NCI-H1694 (cell line): ENCODE results near the gene SMC5.
"Not testable (repeated sequence)": the region's sequence is repeated elsewhere in the genome, so short reads cannot be mapped to it uniquely, and the experiment has no call there.

ENCODE experiments used
- DNase-seq: peaks from one replicate; lab custom pipeline; 2025; lab: John Stamatoyannopoulos, UW

SMC5 gene

DNA sequence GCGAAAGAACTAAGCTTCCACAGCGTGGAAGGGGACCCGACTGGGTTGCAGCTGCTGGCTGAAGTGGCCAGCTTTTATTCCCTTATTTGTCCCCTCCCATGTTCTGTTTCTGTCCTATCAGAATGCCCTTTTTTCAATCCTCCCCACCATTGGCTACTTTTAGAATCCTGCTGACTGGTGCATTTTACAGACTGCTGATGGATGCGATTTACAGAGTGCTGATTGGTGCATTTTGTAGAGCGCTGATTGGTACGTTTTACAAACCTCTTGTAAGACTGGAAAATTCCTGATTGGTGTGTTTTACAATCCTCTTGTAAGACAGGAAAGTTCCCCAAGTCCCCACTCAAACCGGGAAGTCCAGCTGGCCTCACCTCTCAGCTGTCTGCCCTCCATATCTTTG lies 105.0 kb downstream of the SMC5 start:
- no peak for DNase-seq

DNA sequence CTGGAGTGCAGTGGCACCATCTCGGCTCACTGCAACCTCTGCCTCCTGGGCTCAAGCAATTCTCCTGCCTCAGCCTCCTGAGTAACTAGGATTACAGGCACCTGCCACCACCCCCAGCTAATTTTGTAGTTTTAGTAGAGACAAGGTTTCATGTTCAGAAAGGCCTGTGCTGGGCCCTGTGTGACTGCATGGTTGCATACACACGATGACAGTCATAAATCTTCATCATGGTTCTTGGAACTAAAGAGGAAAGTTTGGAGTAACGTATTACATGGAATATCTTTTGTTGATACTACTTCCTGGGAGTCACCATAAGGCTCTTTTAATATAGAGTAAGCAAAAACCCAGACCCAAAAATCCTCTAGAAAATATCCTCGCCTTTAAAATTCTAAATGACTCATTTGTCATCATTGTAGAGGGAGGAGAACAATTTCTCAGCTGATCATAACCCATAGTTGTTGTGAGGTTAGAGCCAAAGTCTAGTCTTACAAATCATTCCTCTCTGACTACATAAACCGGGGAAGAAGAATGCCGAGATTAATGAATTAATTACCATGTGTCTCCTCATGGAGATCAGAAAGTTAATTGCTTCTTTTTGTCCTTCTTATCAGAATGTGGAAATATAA lies 108.6 kb downstream of the SMC5 start:
- DNase-seq = no peak

DNA sequence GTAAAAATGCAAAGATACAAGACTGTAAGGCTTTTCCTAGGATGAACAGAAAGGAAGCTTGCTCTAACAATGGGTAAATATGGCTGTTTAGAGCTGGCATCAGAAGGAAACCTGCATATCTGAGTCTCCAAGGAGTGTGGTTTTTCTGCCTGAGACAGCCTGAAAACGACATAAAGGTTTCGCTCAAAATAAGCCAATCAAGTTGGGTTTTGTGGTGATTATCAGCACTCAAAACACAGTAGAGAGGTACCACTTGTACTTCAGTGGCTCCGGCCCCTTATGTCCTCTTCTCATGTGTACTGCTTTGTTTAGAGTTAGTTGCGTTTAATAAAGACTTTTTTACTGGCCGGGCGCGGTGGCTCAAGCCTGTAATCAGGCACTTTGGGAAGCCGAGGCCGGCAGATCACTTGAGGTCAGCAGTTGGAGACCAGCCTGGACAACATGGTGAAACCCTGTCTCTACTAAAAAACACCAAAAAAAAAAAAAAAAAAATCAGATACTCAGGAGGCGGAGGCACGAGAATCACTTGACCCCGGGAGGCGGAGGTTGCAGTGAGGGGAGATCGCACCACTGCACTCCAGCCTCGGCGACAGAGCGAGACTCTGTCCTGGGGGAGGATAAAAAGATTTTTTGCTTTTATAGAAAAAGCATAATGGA lies 116.3 kb downstream of the SMC5 start:
- no peak for DNase-seq

DNA sequence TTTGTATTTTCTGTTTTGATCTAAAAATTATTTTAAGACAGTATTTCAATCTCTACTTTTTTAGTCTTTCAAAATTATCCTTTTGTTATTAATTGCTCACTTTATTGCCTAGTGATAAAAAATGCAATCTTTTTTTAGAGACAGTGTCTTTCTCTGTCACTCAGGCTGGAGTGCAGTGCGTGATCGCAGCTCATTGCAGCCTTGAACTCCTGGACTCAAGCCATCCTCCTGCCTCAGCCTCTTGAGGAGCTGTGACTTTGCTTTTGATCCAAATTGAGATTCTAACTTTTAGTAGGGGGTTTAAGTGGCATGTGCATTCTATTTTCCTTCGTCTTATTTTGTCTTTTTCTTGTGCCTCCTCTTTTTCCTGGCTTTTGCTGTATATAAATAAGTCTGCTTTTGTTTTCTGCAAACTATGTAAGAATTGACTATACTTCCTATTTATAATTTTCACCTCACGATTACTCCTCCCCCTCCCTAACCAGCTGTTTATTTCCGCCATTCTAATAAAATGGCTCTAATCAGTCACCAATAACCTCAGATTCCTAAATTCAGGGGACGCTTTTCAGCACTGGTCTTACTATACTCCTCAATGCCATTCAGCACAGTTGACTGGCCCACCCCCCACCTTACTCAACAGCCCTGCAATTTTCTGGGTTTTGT lies 123.4 kb downstream of the SMC5 start:
- DNase-seq = no peak

DNA sequence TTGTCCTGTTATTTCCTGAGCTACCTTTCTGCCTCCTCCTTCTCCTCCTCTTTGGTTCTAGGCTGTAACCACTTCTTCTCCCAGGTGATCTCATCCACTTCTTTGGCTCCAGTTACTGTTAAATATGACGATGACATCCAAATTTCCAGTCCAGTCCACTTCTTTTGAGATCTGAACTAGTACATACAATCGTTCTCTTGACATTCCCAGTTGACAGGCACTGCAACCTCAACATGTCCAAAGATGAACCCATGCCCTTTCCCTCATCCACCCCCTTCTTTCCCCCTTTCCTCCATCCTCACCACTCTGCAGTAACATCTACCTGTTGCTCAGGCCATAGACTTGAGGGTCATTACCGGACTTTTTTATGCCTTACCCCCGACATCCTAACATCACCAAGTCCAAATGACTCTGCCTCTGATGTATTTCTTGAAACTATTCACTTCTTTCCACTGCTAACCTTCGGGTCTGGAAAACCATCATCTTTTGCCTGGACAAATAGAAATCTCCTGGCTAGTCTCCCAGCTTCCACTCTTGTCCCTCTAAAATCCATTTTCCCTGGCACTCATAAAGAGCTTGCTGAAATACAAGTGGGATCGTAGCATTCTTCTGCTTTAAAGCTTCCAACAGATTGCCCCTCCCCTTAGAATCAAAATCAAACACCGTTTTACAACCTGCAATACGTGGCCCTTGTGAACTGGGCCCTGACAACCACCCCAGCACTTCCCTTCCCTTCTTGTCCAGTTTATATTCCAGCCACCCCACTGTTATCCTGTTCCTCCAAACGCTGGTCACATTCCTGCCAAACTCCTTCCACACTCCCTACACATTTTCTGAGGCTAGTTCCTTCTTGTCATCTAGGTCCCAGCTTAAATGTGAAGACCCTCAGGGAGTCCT lies 124.2 kb downstream of the SMC5 start:
- no peak for DNase-seq

DNA sequence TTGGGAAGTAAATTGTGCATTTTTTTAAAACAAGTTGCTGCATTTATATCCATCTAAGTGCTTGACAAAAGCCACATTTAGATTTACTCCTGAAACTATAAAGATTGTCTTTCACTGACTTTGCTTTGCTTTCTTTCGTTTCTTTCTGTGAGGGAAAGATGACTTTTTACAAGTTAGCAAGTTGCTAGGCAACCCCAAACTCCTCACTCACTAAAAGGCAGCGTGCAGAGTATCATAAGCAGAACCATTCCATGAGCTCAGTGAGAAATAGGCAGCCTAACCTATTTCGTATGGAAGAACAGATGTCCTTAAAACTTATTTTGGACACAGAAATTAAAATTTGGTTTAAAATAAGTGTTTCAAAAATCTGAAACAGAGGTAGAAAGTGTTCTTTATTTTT lies 126.6 kb downstream of the SMC5 start:
- DNase-seq = no peak

DNA sequence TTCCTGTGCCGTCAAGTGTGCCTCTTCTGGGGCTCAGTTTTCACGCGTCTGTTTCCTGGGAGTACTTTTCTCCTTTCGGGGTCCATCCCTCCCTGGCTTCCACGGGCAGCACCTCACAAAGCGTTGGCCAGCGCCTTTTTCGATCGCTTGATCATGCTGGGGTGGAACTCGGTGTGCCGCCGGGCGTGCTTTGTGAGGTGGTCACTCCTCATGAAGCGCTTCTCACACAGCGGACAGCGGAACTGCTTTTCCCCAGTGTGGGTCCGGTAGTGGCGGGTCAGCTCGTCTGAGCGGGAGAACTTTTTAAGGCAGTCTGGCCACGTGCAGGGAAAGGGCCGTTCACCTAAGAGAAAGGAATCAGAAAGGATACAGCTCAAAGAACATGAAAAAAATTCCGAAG lies 128.9 kb downstream of the SMC5 start:
- no peak for DNase-seq

DNA sequence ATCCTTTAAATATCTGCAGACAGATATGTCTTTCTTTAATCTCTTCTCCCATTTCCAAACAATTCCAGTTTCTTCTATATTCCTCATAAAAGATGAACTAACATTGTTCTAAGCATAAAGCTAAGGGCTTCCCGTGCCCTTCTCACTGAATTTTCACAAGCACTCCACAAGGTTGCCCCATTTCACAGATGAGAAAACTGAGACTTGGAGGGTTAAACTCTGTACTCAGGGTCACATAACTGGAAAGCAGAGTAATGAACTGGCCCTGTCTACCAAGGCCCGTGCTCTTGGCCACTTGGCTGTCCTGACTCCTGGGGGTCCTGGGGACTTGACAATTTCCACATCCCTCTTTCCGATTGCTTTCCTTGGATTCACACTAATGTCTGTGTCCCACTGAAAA lies 130.4 kb downstream of the SMC5 start:
- DNase-seq = no peak

DNA sequence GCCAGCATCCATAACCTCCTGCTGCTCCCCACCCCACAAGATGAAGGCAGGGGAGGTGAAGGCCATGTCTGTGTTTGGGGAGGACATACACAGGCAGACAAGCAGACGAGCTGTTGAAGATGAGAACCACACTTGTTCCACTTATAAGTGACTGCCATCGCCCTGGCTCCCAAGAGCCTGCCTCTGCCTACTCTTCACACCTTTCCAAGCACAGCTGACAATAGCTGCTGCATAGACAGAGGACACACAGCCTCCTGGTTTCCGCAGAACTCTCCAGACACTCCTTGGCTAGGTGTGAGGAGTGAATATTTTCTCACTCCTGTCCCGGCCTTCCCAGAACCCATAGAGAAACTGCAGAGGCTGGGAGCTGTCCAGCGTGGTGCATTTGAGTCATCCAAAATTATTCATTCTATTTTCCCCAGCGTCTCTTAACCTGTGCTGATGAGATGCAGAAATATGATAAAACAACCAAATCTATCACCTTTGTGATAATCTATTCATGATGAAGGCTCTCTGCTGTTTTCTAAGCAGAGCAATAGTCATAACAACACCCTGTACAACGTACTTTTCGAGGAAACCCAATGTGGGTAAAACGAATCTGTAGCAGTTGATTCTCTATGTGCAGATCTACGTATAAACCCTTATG lies 131.0 kb downstream of the SMC5 start:
- DNase-seq = no peak

DNA sequence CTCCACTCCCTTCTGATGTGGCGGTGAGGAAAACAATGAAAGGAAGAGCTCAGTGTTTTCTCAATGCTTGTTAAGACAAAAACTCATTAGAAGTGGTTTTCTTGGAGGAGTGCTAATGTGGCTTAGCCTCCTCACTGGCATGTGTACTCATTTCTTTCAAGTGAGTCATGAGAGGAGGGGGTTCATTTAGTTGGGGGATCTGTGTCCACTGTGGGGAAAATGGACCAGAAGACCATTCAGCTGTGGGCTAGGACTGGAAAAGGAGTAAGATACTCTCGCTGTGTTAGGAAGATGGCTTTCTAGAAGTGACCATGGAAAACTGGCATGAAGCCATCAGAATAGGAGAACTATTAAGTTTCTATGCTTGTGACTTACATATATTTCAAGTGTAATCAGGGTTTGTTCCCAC lies 132.2 kb downstream of the SMC5 start:
- no peak for DNase-seq

DNA sequence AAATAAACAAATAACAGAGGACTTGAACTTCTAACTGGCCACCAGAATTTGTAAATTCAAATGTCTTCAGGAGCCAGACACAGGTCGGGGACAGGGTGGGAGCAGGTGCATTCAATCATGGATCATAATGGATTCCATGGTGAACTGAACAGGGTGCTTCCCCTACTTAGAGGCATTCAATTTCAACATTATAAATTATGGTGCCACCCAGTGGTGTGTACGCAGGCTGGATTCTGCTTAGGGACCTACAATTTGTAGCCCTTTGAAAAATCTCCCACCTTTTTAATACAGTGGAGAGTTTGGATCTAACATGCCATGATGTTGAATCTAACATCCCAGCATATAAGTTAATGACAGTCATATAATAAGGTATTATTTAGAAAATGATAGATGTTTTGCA lies 133.4 kb downstream of the SMC5 start:
- DNase-seq = no peak

DNA sequence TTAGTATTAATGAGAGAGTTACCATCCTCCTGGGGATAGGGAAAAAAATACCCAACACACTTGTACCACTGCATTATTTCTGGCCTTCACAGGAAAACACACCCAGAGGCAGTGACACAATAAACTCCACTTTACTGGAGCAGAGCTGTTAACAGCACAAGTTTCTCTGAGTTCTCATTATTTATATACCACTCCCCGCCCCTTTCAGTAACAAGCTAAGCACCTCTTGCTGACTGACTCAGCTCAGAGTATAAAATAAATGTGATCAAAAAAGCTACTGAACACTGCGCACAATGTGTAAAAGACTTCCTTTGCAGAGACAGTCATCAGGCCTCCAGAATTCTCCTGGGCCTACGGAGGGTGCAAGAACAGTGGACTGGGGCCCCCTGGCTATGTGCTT lies 134.1 kb downstream of the SMC5 start:
- no peak for DNase-seq

DNA sequence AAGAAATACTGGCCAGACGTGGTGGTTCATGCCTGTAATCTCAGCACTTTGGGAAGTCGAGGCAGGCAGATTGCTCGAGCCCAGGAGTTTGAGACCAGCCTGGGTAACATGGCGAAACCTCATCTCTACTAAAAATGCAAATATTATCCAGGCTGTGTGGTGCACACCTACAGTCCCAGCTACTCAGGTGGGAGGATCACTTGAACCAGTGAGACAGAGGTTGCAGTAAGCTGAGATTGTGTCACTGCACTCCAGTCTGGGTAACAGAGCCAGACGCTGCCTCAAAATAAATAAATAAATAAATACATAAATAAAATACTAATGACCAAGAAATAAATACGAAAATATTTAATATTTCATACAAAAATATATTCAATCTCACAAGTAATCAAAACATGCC lies 136.9 kb downstream of the SMC5 start:
- DNase-seq = no peak

DNA sequence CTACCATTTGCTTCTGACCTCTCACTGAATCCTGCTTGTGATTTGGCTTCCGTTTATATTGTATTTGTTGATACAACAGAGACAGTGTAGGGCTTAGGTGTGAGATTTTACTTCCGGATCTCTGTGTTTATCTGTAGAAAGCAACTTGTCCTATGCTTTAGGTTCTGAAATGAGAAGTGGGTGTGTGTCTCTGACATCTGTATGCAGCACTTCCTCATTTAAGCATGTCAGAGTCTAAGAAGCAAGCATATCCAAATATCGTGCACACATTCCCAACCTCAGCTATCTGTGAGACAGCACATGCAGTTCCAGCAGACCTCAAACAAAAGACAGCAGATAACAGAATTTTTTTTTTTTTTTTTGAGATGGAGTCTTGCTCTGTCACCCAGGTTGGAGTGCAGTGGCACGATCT lies 139.4 kb downstream of the SMC5 start:
- DNase-seq = no peak

DNA sequence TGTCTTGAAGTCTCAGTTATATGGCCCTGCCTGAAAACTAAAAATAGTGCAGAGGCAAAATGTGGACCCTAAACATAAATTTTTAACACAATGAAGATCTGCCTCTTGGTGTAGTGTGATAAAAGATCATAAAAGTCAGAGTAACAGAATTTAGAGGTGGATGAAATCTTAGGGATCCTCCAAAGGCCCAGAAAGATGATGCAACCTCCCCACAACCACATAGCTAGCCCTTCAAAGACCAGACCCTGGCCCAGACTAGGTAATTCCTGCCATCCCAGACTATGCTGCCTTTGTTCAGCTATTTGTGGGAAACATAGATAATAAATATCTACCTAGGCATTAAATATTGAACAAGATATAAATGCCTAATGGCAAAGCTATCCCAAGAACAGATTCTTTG lies 140.4 kb downstream of the SMC5 start:
- DNase-seq = no peak

DNA sequence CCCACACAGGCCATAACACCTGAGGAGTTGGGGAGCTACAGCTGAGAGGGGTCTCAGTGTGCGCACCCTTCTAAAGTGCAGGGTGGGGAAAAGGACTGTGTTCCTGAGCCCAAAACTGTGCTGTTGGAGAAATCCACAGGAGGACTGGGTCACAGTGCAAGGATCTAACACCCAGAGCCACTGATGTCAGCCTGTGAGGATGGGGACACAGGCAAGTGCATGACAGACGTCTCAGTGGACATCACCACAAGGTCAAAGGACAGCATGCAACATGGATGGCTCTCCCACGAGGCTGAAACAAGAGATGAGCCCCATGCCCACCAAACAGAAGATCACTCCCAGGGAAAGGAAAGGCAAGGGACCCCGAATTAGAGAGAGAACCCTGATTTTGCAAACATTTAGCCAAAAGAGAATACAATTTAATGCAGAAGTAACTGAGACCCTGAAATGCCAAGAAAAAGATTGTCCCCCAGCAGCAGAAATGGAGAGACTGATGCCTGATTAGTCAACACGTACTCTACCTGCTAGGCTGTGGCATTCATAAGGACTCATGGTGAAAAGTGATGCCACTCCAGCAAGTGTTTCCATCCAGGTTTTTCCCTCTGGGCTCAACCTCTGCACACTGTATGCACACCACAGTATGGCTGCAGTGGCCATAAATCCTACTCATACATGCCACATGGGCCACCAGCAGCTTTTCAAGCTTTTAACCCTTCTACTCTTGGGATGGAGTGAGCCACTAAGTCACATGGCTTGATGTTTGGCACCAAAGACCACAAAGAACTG lies 141.5 kb downstream of the SMC5 start:
- DNase-seq = no peak

DNA sequence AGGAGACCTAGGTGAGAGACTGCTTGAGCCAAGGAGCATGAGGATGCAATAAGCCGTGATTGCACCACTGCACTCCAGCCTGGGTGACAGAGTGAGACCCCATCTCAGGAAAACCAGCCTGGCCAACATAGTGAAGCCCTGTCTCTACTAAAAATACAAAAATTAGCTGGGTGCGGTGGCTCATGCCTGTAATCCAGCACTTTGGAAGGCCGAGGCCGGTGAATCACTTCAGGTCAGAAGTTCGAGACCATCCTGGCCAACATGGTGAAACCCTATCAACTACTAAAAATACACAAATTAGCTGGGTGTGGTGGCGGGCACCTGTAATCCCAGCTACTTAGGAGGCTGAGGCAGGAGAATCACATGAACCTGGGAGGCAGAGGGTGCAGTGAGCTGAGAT lies 142.5 kb downstream of the SMC5 start:
- DNase-seq = not testable (repeated sequence)

DNA sequence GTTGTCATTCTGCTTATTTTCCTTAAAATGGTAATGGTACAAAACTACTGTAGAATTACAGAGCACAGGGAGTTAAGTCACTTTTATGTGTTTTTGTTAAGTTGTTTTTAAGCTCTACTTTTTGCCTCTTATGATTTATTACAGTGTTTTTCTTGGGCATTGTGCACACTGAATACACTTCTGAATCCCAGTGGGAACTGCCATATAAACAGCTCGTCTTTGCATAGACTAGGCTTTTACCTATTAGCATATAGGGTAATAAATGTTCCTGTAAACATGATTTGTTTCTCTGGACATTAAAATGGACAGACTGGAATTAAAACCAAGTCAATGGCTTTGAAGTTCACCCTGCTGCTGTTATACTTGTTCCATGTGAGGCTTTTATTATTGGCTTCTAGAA lies 143.4 kb downstream of the SMC5 start:
- DNase-seq = no peak

DNA sequence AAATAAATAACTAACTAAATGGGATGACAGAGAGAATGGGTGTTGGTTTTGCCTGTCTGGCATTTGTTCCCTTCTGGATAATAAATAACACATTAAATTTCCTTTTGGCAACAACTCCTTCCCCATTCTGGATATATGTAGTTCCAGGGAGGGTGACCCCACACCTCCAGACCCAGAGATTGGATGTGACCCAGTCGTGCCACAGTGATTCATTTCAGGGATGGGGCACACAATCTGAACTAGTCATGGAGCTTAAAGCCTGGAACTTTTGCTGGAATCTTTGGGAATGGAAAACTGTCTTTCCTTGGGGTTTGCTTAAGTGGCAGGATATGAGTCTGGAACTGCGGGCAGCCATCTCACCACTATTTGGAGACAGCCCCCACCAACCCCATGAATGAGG lies 144.4 kb downstream of the SMC5 start:
- no peak for DNase-seq

DNA sequence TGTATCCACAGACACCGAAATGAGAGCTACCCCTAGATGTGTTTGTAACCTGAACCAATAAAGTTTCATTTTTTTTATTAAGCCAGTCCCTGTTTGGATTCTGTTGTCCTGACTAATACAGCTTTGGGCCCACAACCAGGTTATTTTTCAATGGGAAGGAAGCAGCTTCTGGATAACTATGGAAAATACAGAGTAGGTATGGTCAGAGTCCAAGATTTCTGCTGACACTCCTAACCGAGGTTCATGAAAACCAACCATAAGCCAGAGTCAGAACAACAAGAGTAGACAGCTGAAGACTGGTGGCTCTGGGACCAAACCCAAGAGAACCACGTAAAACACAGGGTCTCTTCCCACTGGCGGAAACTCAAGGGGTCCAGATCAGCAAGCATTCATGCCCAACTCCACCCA lies 144.8 kb downstream of the SMC5 start:
- DNase-seq = no peak

DNA sequence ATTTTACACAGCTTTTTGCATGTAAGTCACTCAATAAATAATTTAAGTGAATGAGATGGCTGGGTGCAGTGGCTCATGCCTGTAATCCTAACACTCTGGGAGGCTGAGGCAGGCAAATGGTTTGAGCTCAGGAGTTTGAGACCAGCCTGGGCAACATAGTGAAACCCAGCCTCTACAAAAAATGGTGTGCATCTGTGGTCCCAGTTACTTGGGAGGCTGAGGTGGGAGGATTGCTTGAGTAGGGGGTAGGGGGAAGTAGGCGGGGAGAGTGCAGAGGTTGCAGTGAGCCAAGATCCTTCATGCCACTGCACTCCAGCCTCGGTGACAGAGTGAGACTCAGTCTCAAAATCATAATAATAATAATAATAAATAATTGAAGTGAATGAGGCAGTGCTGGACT lies 145.5 kb downstream of the SMC5 start:
- no peak for DNase-seq
